ENCODE results near the gene PDGFB. TPM values are rescaled to one million over a fixed set of nuclear protein-coding genes. Genes with fewer than 3 reads are reported as not detected.
A peak's percentile ranks its signal among the peaks of the same experiment; 100 is the strongest.

The PDGFB gene
- total RNA-seq, 2 experiments from 2014 or later: 0.89 to 1.1 TPM

GRCh38 chr22:39182478-39183030, 62.2 kb downstream of the PDGFB start:
- POLR2A ChIA-PET: no interaction called here
- Mint-ChIP-seq H3K27me3 (peaks cover 2% of the 10 kb centered on the region), H3K36me3 (ENCODE audit: low read depth) (no peaks in the 10 kb centered on the region), H3K9me3 (peaks cover 2% of the 10 kb centered on the region), H3K27ac (no peak overlapping the region), H3K4me3 (no peak overlapping the region), H3K4me1 (peaks cover 8% of the 10 kb centered on the region)
- DNase-seq: no peak
- CTCF ChIA-PET: interaction anchor here (0.6 to 2.0 kb wide), 5 partner anchors 9 to 159 kb away, joined by 3 to 6 read pairs (median 3); no protein-coding TSS in a partner anchor

GRCh38 chr22:39181778-39182177, 63.0 kb downstream of the PDGFB start:
- H3K27me3 Mint-ChIP-seq: peaks cover 2% of the 10 kb centered on the region
- no peaks in the 10 kb centered on the region for H3K36me3 Mint-ChIP-seq (ENCODE audit: low read depth)
- H3K4me3 Mint-ChIP-seq: no peak overlapping the region
- H3K27ac Mint-ChIP-seq: no peak overlapping the region
- DNase-seq: no peak
- ChIA-PET POLR2A (no interaction called here), CTCF (interaction anchor here (1.0 to 2.0 kb wide), 3 partner anchors 8 to 160 kb away, joined by 3 to 6 read pairs (median 4); no protein-coding TSS in a partner anchor)
- H3K4me1 Mint-ChIP-seq: peaks cover 11% of the 10 kb centered on the region
- peaks cover 2% of the 10 kb centered on the region for H3K9me3 Mint-ChIP-seq

DNA sequence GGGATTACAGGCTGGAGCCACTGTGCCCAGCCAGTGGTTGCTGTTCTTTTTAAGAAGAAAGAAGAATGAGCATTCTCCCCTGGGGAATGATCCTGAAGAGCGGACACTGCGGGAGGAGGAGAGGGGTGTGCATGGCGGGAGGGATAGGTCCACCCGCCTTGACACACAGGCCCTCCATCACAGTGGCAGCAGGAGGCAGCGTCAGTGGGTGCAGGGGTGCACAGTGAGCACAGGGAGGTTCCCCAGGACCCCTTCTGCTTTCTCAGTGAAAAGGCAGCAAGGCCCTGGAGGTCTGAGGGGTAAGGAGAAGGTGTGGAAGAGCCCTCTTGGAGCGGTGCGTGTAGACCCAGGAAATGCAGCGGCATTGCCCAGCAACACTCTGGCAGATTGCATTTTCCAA, 63.4 kb downstream of the PDGFB start:
- Mint-ChIP-seq H3K36me3 (ENCODE audit: low read depth) (no peaks in the 10 kb centered on the region), H3K9me3 (peaks cover 2% of the 10 kb centered on the region), H3K27ac (no peak overlapping the region), H3K27me3 (peaks cover 2% of the 10 kb centered on the region), H3K4me1 (peaks cover 11% of the 10 kb centered on the region), H3K4me3 (no peak overlapping the region)
- DNase-seq: no peak
- ChIA-PET CTCF (interaction anchor here (2.0 kb wide), 1 partner anchor 10 kb away, joined by 6 read pairs; no protein-coding TSS in a partner anchor), POLR2A (no interaction called here)

- Mint-ChIP-seq H3K4me3 (no peak overlapping the region), H3K4me1 (peaks cover 17% of the 10 kb centered on the region), H3K9me3 (peaks cover 2% of the 10 kb centered on the region), H3K36me3 (ENCODE audit: low read depth) (no peaks in the 10 kb centered on the region), H3K27me3 (peaks cover 2% of the 10 kb centered on the region), H3K27ac (no peak overlapping the region)
- DNase-seq: no peak
- ChIA-PET POLR2A (no interaction called here), CTCF (interaction anchor here (1.2 kb wide), 3 partner anchors 9 to 137 kb away, joined by 3 to 7 read pairs (median 4); no protein-coding TSS in a partner anchor)
Observed at GRCh38 chr22:39179841-39180335, 64.9 kb downstream of the PDGFB start.

GRCh38 chr22:39179401-39179827, 65.4 kb downstream of the PDGFB start:
- peaks cover 2% of the 10 kb centered on the region for H3K9me3 Mint-ChIP-seq
- no peak overlapping the region for H3K27ac Mint-ChIP-seq
- no peak for DNase-seq
- POLR2A ChIA-PET: no interaction called here
- H3K27me3 Mint-ChIP-seq: peaks cover 2% of the 10 kb centered on the region
- H3K4me3 Mint-ChIP-seq: no peak overlapping the region
- peaks cover 22% of the 10 kb centered on the region for H3K4me1 Mint-ChIP-seq
- H3K36me3 Mint-ChIP-seq (ENCODE audit: low read depth): no peaks in the 10 kb centered on the region
- CTCF ChIA-PET: interaction anchor here (1.2 kb wide), 3 partner anchors 8 to 127 kb away, joined by 3 to 7 read pairs (median 4); no protein-coding TSS in a partner anchor

- Mint-ChIP-seq H3K4me1 (peaks cover 32% of the 10 kb centered on the region), H3K4me3 (no peak overlapping the region), H3K27ac (peak overlapping the region; percentile 47), H3K9me3 (peaks cover 2% of the 10 kb centered on the region), H3K27me3 (peaks cover 2% of the 10 kb centered on the region), H3K36me3 (ENCODE audit: low read depth) (no peaks in the 10 kb centered on the region)
- POLR2A ChIA-PET: no interaction called here
- no peak for DNase-seq
- CTCF ChIA-PET: interaction anchor here (1.2 kb wide), 1 partner anchor 128 kb away, joined by 3 read pairs; no protein-coding TSS in a partner anchor
Observed at GRCh38 chr22:39178206-39179111, 66.3 kb downstream of the PDGFB start.

- Mint-ChIP-seq H3K36me3 (ENCODE audit: low read depth) (no peaks in the 10 kb centered on the region), H3K4me3 (no peak overlapping the region), H3K27ac (no peak overlapping the region), H3K9me3 (peaks cover 2% of the 10 kb centered on the region), H3K27me3 (peaks cover 2% of the 10 kb centered on the region), H3K4me1 (peaks cover 38% of the 10 kb centered on the region)
- DNase-seq: no peak
- POLR2A ChIA-PET: no interaction called here
- CTCF ChIA-PET: interaction anchor here (1.3 kb wide), 1 partner anchor 138 kb away, joined by 5 read pairs; no protein-coding TSS in a partner anchor
Observed at GRCh38 chr22:39177791-39178190, 67.0 kb downstream of the PDGFB start.

DNA sequence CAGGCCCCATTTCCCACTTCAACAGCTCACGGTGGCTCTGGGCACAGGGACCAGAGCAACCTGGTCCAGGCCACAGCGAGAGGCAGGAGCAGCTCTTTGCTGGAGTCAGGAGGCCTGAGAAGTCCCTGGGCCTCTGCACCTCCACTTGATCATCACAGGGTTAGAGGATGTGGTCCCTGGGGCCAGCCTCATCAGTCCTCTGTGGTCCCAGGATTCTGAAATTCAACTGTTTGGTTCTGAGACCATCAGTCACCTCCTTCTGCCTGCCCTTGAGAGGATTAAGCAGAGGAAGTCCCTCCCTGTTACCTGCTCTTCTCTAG, 67.4 kb downstream of the PDGFB start:
- DNase-seq: no peak

DNA sequence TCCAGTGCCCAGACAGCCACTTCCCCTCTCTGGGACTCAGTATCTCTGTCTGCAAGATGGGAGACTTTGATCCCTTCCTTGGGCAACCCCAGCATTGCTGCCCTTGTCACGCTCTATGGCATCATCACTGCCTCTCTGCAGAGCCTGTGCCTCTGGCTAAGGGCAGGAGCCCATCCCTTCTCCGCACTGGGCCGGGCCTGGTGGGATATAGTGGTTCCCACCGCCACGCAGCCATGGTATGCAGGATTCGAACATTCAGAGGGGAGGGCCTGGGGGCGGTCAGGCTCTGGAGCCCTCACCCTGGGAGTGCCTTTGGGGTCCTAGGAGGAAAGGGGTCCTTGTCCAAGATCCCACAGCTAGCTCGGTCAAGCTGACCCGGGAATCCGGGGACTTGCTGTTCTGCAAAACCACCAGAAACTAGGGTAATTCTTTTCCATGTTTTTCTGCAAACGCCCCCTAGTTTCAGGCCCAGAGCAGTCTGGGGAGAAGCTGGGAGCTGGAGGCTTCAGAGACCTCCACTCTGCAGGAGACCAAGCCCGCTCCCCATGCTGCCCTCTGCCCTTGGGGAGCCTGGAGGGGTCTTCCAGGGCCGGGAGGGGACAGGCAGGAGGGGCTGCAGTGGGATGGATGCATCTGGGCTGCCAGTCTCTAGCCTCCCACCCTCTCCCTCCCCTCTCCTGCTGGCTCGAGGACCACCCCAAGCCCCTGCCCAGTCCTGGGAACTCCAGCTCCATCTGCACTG, 67.9 kb downstream of the PDGFB start:
- POLR2A ChIA-PET: no interaction called here

More for the DNA sequence above, 67.4 kb downstream of the PDGFB start:
- ChIA-PET CTCF (interaction anchor here (1.3 kb wide), 1 partner anchor 139 kb away, joined by 5 read pairs; no protein-coding TSS in a partner anchor), POLR2A (no interaction called here)
- Mint-ChIP-seq H3K9me3 (peaks cover 2% of the 10 kb centered on the region), H3K27me3 (peaks cover 2% of the 10 kb centered on the region), H3K36me3 (ENCODE audit: low read depth) (no peaks in the 10 kb centered on the region), H3K27ac (peak overlapping the region; percentile 54), H3K4me3 (no peak overlapping the region), H3K4me1 (peaks cover 39% of the 10 kb centered on the region)

GRCh38 chr22:39176143-39176713, 68.6 kb downstream of the PDGFB start:
- ChIA-PET CTCF (interaction anchor here (0.8 to 1.3 kb wide), 2 partner anchors 11 to 140 kb away, joined by 3 to 5 read pairs; no protein-coding TSS in a partner anchor), POLR2A (no interaction called here)
- H3K27me3 Mint-ChIP-seq: peaks cover under 1% of the 10 kb centered on the region
- H3K9me3 Mint-ChIP-seq: no peaks in the 10 kb centered on the region
- H3K4me1 Mint-ChIP-seq: peaks cover 48% of the 10 kb centered on the region
- H3K4me3 Mint-ChIP-seq: no peak overlapping the region
- no peaks in the 10 kb centered on the region for H3K36me3 Mint-ChIP-seq (ENCODE audit: low read depth)
- DNase-seq: no peak
- H3K27ac Mint-ChIP-seq: no peak overlapping the region

More for the DNA sequence above, 67.9 kb downstream of the PDGFB start:
- Mint-ChIP-seq H3K27me3 (peaks cover 2% of the 10 kb centered on the region), H3K36me3 (ENCODE audit: low read depth) (no peaks in the 10 kb centered on the region), H3K27ac (no peak overlapping the region), H3K9me3 (peaks cover 2% of the 10 kb centered on the region), H3K4me1 (peaks cover 43% of the 10 kb centered on the region), H3K4me3 (no peak overlapping the region)
- CTCF ChIA-PET: interaction anchor here (1.3 kb wide), 1 partner anchor 139 kb away, joined by 5 read pairs; no protein-coding TSS in a partner anchor
- DNase-seq: no peak

DNA sequence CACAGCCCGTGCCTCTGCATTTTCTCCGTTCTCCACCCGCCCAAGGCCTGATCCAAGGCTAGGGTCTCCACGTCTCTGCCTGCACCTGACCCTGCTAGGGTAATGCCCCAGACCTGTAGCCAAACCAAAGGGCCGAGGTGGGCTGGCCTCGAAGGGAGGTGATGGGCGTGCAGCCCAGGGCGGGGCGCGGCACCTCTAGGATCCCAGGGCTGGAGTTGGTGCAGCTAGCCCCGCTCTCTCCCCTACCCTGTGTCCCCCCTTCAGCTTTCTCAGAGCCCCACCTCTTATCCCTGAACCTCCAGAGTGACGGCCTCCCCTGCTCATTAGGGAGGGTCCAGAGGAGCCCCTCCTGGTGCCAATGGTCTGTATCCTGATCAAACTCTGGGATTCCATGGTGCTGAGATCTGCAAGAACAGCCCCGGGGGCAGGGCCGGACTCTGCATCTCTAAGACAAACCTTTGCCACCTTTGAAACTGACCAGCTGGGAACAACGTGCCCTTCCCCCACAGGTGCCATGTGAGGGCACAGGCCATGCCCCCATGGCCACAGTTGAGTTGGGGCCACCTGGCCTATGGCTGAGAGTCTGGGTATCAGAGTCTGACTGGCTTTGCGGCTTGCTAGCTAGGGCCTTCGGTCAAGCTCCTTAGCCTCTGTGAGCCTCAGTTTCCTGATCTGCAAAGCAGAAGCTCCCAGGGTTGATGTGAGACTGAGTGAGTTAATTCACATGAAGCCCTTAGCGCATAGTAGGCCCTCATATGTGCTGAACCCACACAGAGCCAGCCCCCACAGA, 69.2 kb downstream of the PDGFB start:
- no peaks in the 10 kb centered on the region for H3K9me3 Mint-ChIP-seq
- peaks cover 55% of the 10 kb centered on the region for H3K4me1 Mint-ChIP-seq
- peak overlapping the region; percentile 13 for H3K27ac Mint-ChIP-seq
- no peaks in the 10 kb centered on the region for H3K27me3 Mint-ChIP-seq
- H3K36me3 Mint-ChIP-seq (ENCODE audit: low read depth): no peaks in the 10 kb centered on the region
- ChIA-PET CTCF (interaction anchor here (0.8 to 2.6 kb wide), 2 partner anchors 11 to 141 kb away, joined by 3 to 10 read pairs; no protein-coding TSS in a partner anchor), POLR2A (no interaction called here)
- H3K4me3 Mint-ChIP-seq: no peak overlapping the region
- DNase-seq: no peak
